Choroid plexus epithelial cell (primary cell): Measurements from ENCODE around the gene SEC11C.
A peak's percentile ranks its signal among the peaks of the same experiment; 100 is the strongest.

Experiments
- DNase-seq: peaks from one replicate; pipeline ENCODE4 v3.0.0-alpha.2; 2010; ENCODE audit warnings: low read depth
- H3K4me3 ChIP-seq: 2 replicates; pipeline ENCODE4 v1.5.1; 2011; ENCODE audit warnings: low read depth, mild to moderate bottlenecking, control low read depth, low read length, moderate library complexity
- TF ChIP-seq, protein P1 (sequence below): conservative IDR thresholded peaks from 2 replicates; pipeline ENCODE4 v1.5.1; 2011; ENCODE audit warnings: low read depth, mild to moderate bottlenecking, control low read depth, inconsistent platforms, low read length, moderate library complexity

SEC11C gene

GRCh38 chr18:59156316-59156715 is 16.6 kb downstream of the SEC11C start:
- no peak for DNase-seq
- TF ChIP-seq, protein P1, sequence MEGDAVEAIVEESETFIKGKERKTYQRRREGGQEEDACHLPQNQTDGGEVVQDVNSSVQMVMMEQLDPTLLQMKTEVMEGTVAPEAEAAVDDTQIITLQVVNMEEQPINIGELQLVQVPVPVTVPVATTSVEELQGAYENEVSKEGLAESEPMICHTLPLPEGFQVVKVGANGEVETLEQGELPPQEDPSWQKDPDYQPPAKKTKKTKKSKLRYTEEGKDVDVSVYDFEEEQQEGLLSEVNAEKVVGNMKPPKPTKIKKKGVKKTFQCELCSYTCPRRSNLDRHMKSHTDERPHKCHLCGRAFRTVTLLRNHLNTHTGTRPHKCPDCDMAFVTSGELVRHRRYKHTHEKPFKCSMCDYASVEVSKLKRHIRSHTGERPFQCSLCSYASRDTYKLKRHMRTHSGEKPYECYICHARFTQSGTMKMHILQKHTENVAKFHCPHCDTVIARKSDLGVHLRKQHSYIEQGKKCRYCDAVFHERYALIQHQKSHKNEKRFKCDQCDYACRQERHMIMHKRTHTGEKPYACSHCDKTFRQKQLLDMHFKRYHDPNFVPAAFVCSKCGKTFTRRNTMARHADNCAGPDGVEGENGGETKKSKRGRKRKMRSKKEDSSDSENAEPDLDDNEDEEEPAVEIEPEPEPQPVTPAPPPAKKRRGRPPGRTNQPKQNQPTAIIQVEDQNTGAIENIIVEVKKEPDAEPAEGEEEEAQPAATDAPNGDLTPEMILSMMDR: no peak
- no peak overlapping the region for H3K4me3 ChIP-seq

DNA sequence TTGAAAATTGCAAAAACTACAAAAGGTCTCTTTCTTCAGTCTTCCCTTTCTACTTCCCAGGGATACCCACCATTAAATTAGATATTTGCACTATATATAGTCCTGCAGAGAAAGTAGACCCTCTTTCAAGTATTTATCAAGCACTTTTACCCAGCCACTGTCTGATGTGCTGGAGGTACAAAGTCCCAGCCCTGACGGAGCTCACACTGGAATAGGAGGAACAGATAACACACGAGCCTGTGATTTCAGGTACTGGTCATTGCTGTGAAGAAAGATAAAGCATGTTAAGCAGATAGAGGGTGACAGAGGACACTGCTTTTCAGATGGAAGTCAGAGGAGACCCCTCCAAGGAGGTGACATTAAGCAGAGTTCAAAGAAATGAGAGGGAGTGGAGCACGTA is 19.6 kb downstream of the SEC11C start:
- no peak overlapping the region for H3K4me3 ChIP-seq
- no peak for DNase-seq
- TF ChIP-seq, protein P1: no peak

DNA sequence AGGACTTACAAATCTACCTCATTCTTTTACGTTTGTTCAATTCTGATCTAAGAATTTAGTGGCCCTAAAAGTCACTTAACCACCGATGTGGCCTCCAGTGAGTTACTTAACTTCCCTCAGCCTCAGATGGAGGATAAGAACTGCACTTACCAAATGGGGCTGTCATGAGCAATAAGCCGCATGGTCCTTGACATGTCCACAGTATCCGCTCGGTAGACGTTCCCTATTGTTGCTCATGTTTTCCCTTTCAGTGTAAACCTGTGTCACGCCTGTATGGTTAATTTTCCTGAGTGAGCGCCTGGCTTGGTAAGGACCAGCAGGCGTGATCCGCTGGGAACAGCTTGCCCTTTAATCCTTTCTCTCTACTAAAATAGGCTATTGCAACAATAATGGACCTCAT is 20.3 kb downstream of the SEC11C start:
- TF ChIP-seq, protein P1: no peak
- DNase-seq: no peak
- H3K4me3 ChIP-seq: no peak overlapping the region

DNA sequence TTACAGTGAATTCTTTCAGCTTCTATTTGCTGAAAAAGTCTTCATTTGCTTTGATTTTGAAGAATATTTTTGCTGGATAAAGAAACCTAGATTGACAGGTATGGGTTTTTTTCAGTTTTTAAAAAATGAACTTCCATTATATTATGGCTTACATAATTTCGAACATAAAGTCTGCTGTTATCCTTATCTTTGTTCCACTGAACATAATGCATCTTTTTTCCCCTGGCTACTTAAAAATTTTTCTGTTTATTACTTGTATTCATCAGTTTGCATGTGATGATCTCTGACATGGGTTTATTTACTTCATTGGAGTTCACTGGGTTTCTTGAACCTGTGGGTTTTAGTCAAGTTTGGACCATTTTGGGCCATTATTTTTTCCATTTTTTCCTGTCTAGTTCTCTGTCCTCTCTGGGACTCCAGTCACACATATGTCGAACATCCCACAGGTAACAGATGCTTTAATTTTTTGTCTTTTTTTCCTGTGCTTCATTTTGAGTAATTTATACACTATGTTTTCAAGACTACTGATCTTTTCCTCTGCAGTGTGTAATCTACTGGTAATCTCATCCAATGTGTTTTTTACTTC is 33.1 kb downstream of the SEC11C start:
- TF ChIP-seq, protein P1: no peak
- DNase-seq: peak; percentile 7
- no peak overlapping the region for H3K4me3 ChIP-seq

DNA sequence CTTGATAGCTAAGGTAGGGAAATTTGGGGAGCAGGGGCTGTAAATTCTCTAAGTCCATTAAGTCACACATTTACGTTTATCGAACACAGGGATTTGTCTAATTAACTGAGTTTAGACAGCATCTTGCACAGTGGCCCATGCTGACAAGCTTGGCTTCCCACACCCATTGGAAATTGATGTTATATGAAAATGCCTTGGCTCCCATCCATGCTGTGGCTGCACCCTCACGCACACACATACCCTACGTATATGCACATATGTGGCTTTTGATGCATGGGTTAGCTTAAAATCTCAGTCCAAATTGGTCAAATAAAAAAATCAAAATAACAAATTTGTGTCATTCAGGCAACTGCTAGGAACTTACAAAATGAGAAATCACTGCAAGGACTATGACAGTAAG is 37.8 kb downstream of the SEC11C start:
- no peak for DNase-seq
- H3K4me3 ChIP-seq: no peak overlapping the region
- TF ChIP-seq, protein P1: no peak

DNA sequence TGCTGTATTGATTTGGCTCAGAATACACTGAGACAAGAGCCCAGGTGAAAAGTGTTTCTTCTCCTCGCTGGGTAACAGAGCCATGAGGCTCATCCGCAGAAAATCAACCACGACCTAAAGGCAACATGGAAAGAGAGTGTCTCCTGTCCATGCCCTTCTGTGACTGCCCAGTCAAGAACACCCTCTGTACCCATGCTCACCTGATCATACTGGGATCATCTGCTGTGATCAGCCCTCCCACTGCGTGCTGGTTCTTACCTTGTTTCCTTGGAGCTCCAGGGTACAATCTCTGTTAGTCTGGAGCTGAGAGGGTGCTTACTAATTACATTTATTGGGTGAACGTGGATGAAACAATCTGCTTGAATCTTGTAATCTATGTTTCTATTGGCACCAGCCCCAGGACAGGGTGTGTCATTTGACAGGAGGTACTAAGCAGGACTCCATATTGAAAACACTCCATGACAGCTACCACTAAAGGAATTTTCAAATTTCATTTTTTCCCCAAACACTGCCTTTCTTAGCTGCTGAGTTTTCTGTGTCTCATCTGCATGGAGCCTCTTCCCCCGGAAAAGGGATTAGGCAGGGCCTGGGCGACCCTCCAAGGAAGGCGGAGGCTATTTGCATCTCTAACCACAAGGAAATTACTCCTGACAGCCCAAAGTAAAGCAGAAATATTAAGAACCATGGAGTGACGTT is 40.6 kb downstream of the SEC11C start:
- DNase-seq: peak; percentile 19
- H3K4me3 ChIP-seq: no peak overlapping the region
- TF ChIP-seq, protein P1: no peak

- no peak overlapping the region for H3K4me3 ChIP-seq
- TF ChIP-seq, protein P1: no peak
- DNase-seq: no peak
Observed at GRCh38 chr18:59182673-59183072, 43.0 kb downstream of the SEC11C start.
